GM13977 (cell line): Measurements from ENCODE around the gene DYNC1LI2.
"Not testable (repeated sequence)": the region's sequence is repeated elsewhere in the genome, so short reads cannot be mapped to it uniquely, and the experiment has no call there.

ENCODE experiments used
- DNase-seq: peaks from one replicate; pipeline ENCODE4 v3.0.0; 2012; ENCODE audit warnings: low spot score
- CTCF ChIP-seq: IDR thresholded peaks from 2 replicates; pipeline ENCODE4 v1.5.1; 2012; ENCODE audit warnings: mild to moderate bottlenecking, control low read depth; ENCODE audit not compliant: insufficient read depth; ENCODE audit errors: extremely low read depth, missing control alignments
- in situ Hi-C: fragments of 300-500 bp; cut with MboI; formaldehyde crosslinking; loops from one replicate; pipeline ENCODE4 v1.12.0; 2022; ENCODE audit warnings: low sequenced_read_pairs, low pct_unique_long_range_greater_than_20kb, mixed read lengths, inconsistent platforms; ENCODE audit not compliant: unreplicated experiment

The DYNC1LI2 gene

GRCh38 chr16:66689282-66689681 lies 62.1 kb downstream of the DYNC1LI2 start:
- no peak for DNase-seq
- no peak for TF ChIP-seq CTCF
- in situ Hi-C loops, result no loop called here

- TF ChIP-seq CTCF, result no peak
- in situ Hi-C loops, result no loop called here
- no peak for DNase-seq
These were observed 63.3 kb downstream of the DYNC1LI2 start for GRCh38 chr16:66687906-66688625.

- in situ Hi-C loops, DNase-seq: not testable (repeated sequence)
These were observed 65.8 kb downstream of the DYNC1LI2 start for GRCh38 chr16:66685501-66686115.

GRCh38 chr16:66682271-66682670 lies 69.1 kb downstream of the DYNC1LI2 start:
- in situ Hi-C loops, result no loop called here
- DNase-seq, result no peak
- no peak for TF ChIP-seq CTCF

GRCh38 chr16:66681676-66682075 lies 69.7 kb downstream of the DYNC1LI2 start:
- TF ChIP-seq CTCF, result no peak
- in situ Hi-C loops, result no loop called here
- DNase-seq, result no peak

GRCh38 chr16:66678337-66678736 lies 73.1 kb downstream of the DYNC1LI2 start:
- in situ Hi-C loops, result no loop called here
- no peak for TF ChIP-seq CTCF
- no peak for DNase-seq

- no peak for TF ChIP-seq CTCF
- in situ Hi-C loops, result no loop called here
- no peak for DNase-seq
These were observed 73.6 kb downstream of the DYNC1LI2 start for GRCh38 chr16:66677836-66678235.
